Measurements from ENCODE around the gene BRICD5. TPM values are rescaled to one million over a fixed set of nuclear protein-coding genes. Genes with fewer than 3 reads are reported as not detected.
A peak's percentile ranks its signal among the peaks of the same experiment; 100 is the strongest.

The BRICD5 gene
- total RNA-seq, 1 donor from 2014 or later, result 0.53 TPM

DNA sequence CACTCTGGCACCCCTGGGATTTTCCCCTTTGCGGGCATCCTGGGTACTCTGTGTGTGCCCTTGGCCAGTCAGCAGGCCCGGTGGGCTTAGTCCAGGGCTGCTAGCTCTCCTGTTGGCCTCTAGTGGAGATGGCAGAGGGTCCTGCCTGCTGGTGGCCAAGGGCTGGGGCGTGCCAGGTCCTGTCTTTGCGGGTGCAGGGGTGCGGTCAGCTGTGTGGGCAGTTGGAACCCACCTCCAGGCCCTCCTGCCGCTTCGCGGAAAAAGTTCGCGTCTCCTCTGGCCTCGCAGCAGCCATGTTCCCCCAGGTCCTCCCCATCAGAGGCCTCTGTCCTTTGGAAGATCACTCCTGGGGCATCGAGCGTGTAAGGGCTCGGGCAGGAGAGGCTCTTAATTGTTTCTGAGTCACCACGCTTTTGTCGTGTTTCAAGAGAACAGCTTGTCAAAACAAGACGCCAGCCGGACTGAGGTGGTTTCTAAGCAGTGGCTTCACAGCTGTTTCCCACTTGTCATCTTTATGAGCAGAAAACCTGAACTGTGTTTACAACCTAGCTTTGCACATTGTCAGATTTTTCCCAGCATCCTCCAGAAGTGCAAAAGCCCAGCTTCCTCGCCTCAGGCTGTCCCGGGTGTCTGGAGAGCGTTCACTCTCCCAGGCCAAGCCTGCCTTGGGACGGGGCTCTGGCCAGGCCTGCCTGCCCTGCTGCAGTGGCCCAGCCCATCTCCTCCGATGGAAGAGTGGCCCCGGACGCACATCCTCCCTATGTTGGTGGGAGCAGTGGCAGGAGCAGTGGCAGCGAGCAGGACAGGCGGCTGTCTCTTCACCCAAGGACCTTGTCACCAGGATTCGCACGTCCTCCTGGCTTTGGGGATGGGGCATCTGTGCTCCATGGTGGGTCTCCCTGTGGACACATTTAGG, 20.6 kb upstream of the BRICD5 start:
- H3K27me3 ChIP-seq (ENCODE audit: control insufficient read depth, insufficient read depth, low read length), result peaks cover 4% of the 10 kb centered on the region
- TF ChIP-seq, protein P1, sequence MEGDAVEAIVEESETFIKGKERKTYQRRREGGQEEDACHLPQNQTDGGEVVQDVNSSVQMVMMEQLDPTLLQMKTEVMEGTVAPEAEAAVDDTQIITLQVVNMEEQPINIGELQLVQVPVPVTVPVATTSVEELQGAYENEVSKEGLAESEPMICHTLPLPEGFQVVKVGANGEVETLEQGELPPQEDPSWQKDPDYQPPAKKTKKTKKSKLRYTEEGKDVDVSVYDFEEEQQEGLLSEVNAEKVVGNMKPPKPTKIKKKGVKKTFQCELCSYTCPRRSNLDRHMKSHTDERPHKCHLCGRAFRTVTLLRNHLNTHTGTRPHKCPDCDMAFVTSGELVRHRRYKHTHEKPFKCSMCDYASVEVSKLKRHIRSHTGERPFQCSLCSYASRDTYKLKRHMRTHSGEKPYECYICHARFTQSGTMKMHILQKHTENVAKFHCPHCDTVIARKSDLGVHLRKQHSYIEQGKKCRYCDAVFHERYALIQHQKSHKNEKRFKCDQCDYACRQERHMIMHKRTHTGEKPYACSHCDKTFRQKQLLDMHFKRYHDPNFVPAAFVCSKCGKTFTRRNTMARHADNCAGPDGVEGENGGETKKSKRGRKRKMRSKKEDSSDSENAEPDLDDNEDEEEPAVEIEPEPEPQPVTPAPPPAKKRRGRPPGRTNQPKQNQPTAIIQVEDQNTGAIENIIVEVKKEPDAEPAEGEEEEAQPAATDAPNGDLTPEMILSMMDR (IDR thresholded peaks at IDR 0.05; ENCODE audit: insufficient read depth, low read length, severe bottlenecking), result no peak
- FAIRE-seq (peak; percentile 55), DNase-seq (ENCODE audit: low read depth) (peak; percentile 62)
- H3K4me3 ChIP-seq (ENCODE audit: low read depth, low read length), result no peak overlapping the region
- peaks cover 39% of the 10 kb centered on the region for H3K36me3 ChIP-seq (ENCODE audit: control insufficient read depth, insufficient read depth, low read length)

- TF ChIP-seq, protein P1 (IDR thresholded peaks at IDR 0.05; ENCODE audit: insufficient read depth, low read length, severe bottlenecking), result no peak
- no peak for FAIRE-seq
These were observed 19.7 kb upstream of the BRICD5 start for GRCh38 chr16:2230376-2230775.

DNA sequence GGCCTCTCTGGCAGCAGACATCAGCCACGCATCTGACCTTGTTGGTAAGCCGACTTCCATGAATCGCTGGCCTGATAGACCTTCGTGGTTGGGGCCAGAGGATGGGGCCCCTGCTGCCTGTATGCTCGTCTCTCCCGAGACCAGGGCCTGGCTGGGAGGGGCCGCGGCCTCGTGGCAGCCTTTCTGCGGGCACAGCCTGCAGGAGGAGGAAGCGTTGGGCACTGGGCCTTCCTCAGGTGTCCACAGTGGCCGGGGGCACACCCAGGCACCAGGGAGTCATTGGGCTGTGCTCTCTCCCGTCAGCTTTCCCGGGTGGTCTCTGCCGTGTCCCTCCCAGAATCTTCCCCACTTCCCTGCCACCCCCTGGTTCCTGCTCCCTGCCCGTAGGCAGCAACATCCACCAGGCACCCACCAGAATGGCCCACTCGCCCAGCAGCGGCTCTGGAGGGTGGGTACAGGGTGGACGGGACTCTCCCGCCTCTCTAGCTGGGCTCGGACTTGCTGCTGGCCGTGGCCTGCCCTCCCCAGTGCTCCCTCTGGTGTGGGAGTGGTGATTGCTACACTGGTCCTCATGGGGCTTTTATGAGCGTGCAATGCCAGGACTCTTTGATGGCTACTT, 19.1 kb upstream of the BRICD5 start:
- DNase-seq (ENCODE audit: low read depth) (no peak), FAIRE-seq (no peak)
- Histone ChIP-seq H3K4me3 (ENCODE audit: low read depth, low read length) (no peak overlapping the region), H3K27me3 (ENCODE audit: control insufficient read depth, insufficient read depth, low read length) (no peaks in the 10 kb centered on the region), H3K36me3 (ENCODE audit: control insufficient read depth, insufficient read depth, low read length) (peaks cover 35% of the 10 kb centered on the region)
- TF ChIP-seq, protein P1 (IDR thresholded peaks at IDR 0.05; ENCODE audit: insufficient read depth, low read length, severe bottlenecking), result no peak

More at GRCh38 chr16:2230376-2230775, 19.7 kb upstream of the BRICD5 start:
- H3K4me3 ChIP-seq (ENCODE audit: low read depth, low read length), result no peak overlapping the region
- no peaks in the 10 kb centered on the region for H3K27me3 ChIP-seq (ENCODE audit: control insufficient read depth, insufficient read depth, low read length)
- DNase-seq (ENCODE audit: low read depth), result no peak
- peaks cover 37% of the 10 kb centered on the region for H3K36me3 ChIP-seq (ENCODE audit: control insufficient read depth, insufficient read depth, low read length)

GRCh38 chr16:2229091-2229490, 18.4 kb upstream of the BRICD5 start:
- Histone ChIP-seq H3K27me3 (ENCODE audit: control insufficient read depth, insufficient read depth, low read length) (no peaks in the 10 kb centered on the region), H3K36me3 (ENCODE audit: control insufficient read depth, insufficient read depth, low read length) (peaks cover 33% of the 10 kb centered on the region), H3K4me3 (ENCODE audit: low read depth, low read length) (no peak overlapping the region)
- TF ChIP-seq, protein P1 (IDR thresholded peaks at IDR 0.05; ENCODE audit: insufficient read depth, low read length, severe bottlenecking), result no peak
- DNase-seq (ENCODE audit: low read depth) (no peak), FAIRE-seq (no peak)

- Histone ChIP-seq H3K36me3 (ENCODE audit: control insufficient read depth, insufficient read depth, low read length) (peaks cover 31% of the 10 kb centered on the region), H3K27me3 (ENCODE audit: control insufficient read depth, insufficient read depth, low read length) (no peaks in the 10 kb centered on the region), H3K4me3 (ENCODE audit: low read depth, low read length) (no peak overlapping the region)
- DNase-seq (ENCODE audit: low read depth) (no peak), FAIRE-seq (no peak)
- TF ChIP-seq, protein P1 (IDR thresholded peaks at IDR 0.05; ENCODE audit: insufficient read depth, low read length, severe bottlenecking), result no peak
These were observed 17.6 kb upstream of the BRICD5 start for GRCh38 chr16:2228161-2228824.

Measured in bronchial epithelial cell (primary cell).